Loucy (cell line): ENCODE data around the gene PPIP5K2.
"Not testable (repeated sequence)": the region's sequence is repeated elsewhere in the genome, so short reads cannot be mapped to it uniquely, and the experiment has no call there.

Experiments used
- H2AFZ ChIP-seq: fragments of 200-600 bp; sonication (generic); 2 replicates; pipeline ENCODE4 v1.6.0; 2016; ENCODE audit warnings: antibody characterized with exemption, mild to moderate bottlenecking, low read length, moderate library complexity
- H3F3A ChIP-seq: fragments of 200-600 bp; 2 replicates; pipeline ENCODE4 v1.6.0; 2016; ENCODE audit warnings: antibody characterized with exemption, low read depth, mild to moderate bottlenecking
- H3K27me3 ChIP-seq: fragments of 200-600 bp; sonication (generic); 2 replicates; pipeline ENCODE4 v1.6.1; 2014; ENCODE audit warnings: low read length, mild to moderate bottlenecking; ENCODE audit not compliant: insufficient read depth, poor library complexity, severe bottlenecking
- H3K36me3 ChIP-seq: fragments of 200-600 bp; sonication (generic); 2 replicates; pipeline ENCODE4 v1.6.1; 2016; ENCODE audit warnings: low read length; ENCODE audit not compliant: insufficient read depth
- H3K4me1 ChIP-seq: fragments of 200-600 bp; sonication (generic); 2 replicates; pipeline ENCODE4 v1.5.1; 2014; ENCODE audit warnings: low read length, mild to moderate bottlenecking; ENCODE audit not compliant: insufficient read depth, poor library complexity, severe bottlenecking
- H3K4me2 ChIP-seq: fragments of 200-600 bp; sonication (generic); 2 replicates; pipeline ENCODE4 v1.6.0; 2014; ENCODE audit warnings: antibody characterized with exemption, low read length, low read depth, mild to moderate bottlenecking; ENCODE audit not compliant: poor library complexity, severe bottlenecking
- H3K4me3 ChIP-seq: fragments of 200-600 bp; sonication (generic); 2 replicates; pipeline ENCODE4 v1.5.1; 2014; ENCODE audit warnings: low read length, mild to moderate bottlenecking, mixed read lengths; ENCODE audit not compliant: poor library complexity, severe bottlenecking
- H3K79me2 ChIP-seq: fragments of 200-600 bp; sonication (generic); 2 replicates; pipeline ENCODE4 v1.6.1; 2014; ENCODE audit warnings: low read length; ENCODE audit not compliant: insufficient read depth
- H3K9ac ChIP-seq: fragments of 200-600 bp; sonication (generic); 2 replicates; pipeline ENCODE4 v1.6.0; 2014; ENCODE audit warnings: mild to moderate bottlenecking, low read depth, low read length, moderate library complexity; ENCODE audit not compliant: poor library complexity, severe bottlenecking
- H3K9me2 ChIP-seq: fragments of 200-600 bp; sonication (generic); replicated peaks from 2 replicates; pipeline ENCODE4 v1.6.1; 2016; ENCODE audit warnings: low read depth, low read length, mixed read lengths
- H3K9me3 ChIP-seq: fragments of 200-600 bp; sonication (generic); 2 replicates; pipeline ENCODE4 v1.6.1; 2014; ENCODE audit warnings: mild to moderate bottlenecking, antibody characterized with exemption, low read length, low read depth; ENCODE audit not compliant: insufficient read depth
- H4K20me1 ChIP-seq: fragments of 200-600 bp; sonication (generic); 2 replicates; pipeline ENCODE4 v1.6.0; 2014; ENCODE audit warnings: antibody characterized with exemption, low read length, mild to moderate bottlenecking; ENCODE audit not compliant: insufficient read depth, poor library complexity, severe bottlenecking
- EZH2phosphoT487 ChIP-seq: fragments of 200-600 bp; IDR thresholded peaks from 2 replicates; pipeline ENCODE4 v1.6.1; 2018; ENCODE audit warnings: antibody characterized with exemption, mild to moderate bottlenecking, moderate library complexity, borderline replicate concordance
- TF ChIP-seq, protein P1 (sequence below): fragments of 200-600 bp; sonication (generic); conservative IDR thresholded peaks from 2 replicates; pipeline ENCODE4 v1.5.1; 2014; ENCODE audit warnings: mild to moderate bottlenecking, antibody characterized with exemption, low read length

PPIP5K2 gene

DNA sequence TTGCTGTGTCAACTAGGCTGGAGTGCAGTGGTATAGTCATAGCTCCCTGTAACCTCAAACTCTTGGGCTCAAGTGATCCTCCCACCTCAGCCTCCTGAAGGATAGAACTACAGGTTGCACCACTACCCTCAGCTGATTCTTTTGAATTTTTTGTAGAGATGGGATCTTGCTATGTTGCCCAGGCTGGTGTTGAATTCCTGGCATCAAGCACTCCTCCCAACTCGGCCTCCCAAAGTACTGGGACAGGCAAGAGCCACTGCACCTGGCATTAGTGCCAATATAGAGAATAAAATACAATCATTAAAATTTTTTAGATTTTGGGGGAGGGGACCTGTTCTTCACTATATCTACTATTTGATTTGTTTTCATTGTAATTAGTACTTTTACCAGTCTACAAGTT, 15.4 kb downstream of the PPIP5K2 start:
- Histone ChIP-seq H3K4me3 (no peak overlapping the region), H3K4me2 (no peak overlapping the region), H3K27me3 (no peaks in the 10 kb centered on the region), H2AFZ (no peak overlapping the region), H3K79me2 (no peaks in the 10 kb centered on the region), H3K9me2 (no peaks in the 10 kb centered on the region), H3K4me1 (no peaks in the 10 kb centered on the region), H3F3A (no peaks in the 10 kb centered on the region), H3K9ac (no peak overlapping the region), H3K9me3 (no peaks in the 10 kb centered on the region), H4K20me1 (no peaks in the 10 kb centered on the region), H3K36me3 (no peaks in the 10 kb centered on the region)
- TF ChIP-seq, protein P1, sequence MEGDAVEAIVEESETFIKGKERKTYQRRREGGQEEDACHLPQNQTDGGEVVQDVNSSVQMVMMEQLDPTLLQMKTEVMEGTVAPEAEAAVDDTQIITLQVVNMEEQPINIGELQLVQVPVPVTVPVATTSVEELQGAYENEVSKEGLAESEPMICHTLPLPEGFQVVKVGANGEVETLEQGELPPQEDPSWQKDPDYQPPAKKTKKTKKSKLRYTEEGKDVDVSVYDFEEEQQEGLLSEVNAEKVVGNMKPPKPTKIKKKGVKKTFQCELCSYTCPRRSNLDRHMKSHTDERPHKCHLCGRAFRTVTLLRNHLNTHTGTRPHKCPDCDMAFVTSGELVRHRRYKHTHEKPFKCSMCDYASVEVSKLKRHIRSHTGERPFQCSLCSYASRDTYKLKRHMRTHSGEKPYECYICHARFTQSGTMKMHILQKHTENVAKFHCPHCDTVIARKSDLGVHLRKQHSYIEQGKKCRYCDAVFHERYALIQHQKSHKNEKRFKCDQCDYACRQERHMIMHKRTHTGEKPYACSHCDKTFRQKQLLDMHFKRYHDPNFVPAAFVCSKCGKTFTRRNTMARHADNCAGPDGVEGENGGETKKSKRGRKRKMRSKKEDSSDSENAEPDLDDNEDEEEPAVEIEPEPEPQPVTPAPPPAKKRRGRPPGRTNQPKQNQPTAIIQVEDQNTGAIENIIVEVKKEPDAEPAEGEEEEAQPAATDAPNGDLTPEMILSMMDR: no peak
- TF ChIP-seq EZH2phosphoT487: no peak

DNA sequence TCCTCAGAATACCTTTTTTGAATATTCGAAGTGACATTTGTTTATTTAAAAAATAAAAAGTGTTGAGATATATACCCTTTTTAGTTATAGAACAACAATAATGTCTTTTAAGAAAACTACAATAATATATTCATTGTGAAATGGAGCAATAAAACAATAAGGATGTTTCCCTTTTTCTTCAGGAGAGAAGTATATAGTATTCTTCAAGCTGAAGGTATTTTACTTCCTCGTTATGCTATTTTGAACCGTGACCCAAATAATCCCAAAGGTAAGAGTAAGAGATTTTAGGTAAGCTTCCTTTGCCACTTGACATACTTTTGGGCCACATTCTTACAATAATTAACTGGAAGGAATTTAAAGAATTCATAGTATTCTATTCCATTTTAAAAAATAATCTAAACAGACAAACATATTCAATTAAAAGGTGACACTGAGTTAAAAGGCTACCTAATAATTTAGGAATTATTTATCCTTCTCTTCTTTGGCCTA, 18.1 kb downstream of the PPIP5K2 start:
- Histone ChIP-seq H3K79me2 (no peaks in the 10 kb centered on the region), H3K36me3 (no peaks in the 10 kb centered on the region), H3K9ac (no peak overlapping the region), H3K27me3 (no peaks in the 10 kb centered on the region), H3K4me2 (no peak overlapping the region), H2AFZ (no peak overlapping the region), H3K4me3 (no peak overlapping the region), H3K4me1 (no peaks in the 10 kb centered on the region), H3K9me2 (no peaks in the 10 kb centered on the region), H4K20me1 (no peaks in the 10 kb centered on the region), H3K9me3 (no peaks in the 10 kb centered on the region), H3F3A (no peaks in the 10 kb centered on the region)
- TF ChIP-seq, protein P1: no peak
- no peak for TF ChIP-seq EZH2phosphoT487

- TF ChIP-seq, protein P1: peak; percentile 77
- TF ChIP-seq EZH2phosphoT487: no peak
- Histone ChIP-seq H3K9me3 (no peaks in the 10 kb centered on the region), H3K9ac (no peak overlapping the region), H3K9me2 (no peaks in the 10 kb centered on the region), H3K4me2 (no peak overlapping the region), H3K79me2 (no peaks in the 10 kb centered on the region), H2AFZ (no peak overlapping the region), H3K27me3 (no peaks in the 10 kb centered on the region), H3K36me3 (no peaks in the 10 kb centered on the region), H3K4me1 (no peaks in the 10 kb centered on the region), H3F3A (no peaks in the 10 kb centered on the region), H3K4me3 (no peak overlapping the region), H4K20me1 (no peaks in the 10 kb centered on the region)
Measured at GRCh38 chr5:103139264-103139865, 19.3 kb downstream of the PPIP5K2 start.

GRCh38 chr5:103142132-103142531, 22.0 kb downstream of the PPIP5K2 start:
- not testable (repeated sequence) for H3K4me1 ChIP-seq, H3K79me2 ChIP-seq, H3K36me3 ChIP-seq, H4K20me1 ChIP-seq, H3K9me3 ChIP-seq, H3K9me2 ChIP-seq, H3K9ac ChIP-seq, H3K4me2 ChIP-seq, H3K27me3 ChIP-seq, H2AFZ ChIP-seq, H3F3A ChIP-seq, H3K4me3 ChIP-seq
